GM21526 (cell line): Measurements from ENCODE around the gene TCF12.
A peak's percentile ranks its signal among the peaks of the same experiment; 100 is the strongest.

ENCODE experiments used
- ATAC-seq: cut with Tn5 transposase; IDR thresholded peaks from one replicate; pipeline ENCODE4 v1.9.1; 2021; ENCODE audit warnings: moderate library complexity; ENCODE audit not compliant: unreplicated experiment, low FRiP score

Gene TCF12

GRCh38 chr15:57278439-57278838, 360.0 kb downstream of the TCF12 start:
- ATAC-seq = no peak

- no peak for ATAC-seq
Observed at GRCh38 chr15:57280464-57280863, 362.0 kb downstream of the TCF12 start.

- ATAC-seq = no peak
Observed at GRCh38 chr15:57281321-57281720, 362.9 kb downstream of the TCF12 start.

- no peak for ATAC-seq
Observed at GRCh38 chr15:57282686-57283085, 364.2 kb downstream of the TCF12 start.

GRCh38 chr15:57283774-57284503, 365.5 kb downstream of the TCF12 start:
- no peak for ATAC-seq

GRCh38 chr15:57284535-57284934, 366.1 kb downstream of the TCF12 start:
- peak; percentile 60 for ATAC-seq

GRCh38 chr15:57285386-57285785, 366.9 kb downstream of the TCF12 start:
- ATAC-seq = no peak

GRCh38 chr15:57286446-57287122, 368.1 kb downstream of the TCF12 start:
- ATAC-seq = no peak

- no peak for ATAC-seq
Observed at GRCh38 chr15:57287123-57287521, 368.7 kb downstream of the TCF12 start.

- ATAC-seq = no peak
Observed at GRCh38 chr15:57288926-57289580, 370.6 kb downstream of the TCF12 start.

- no peak for ATAC-seq
Observed at GRCh38 chr15:57290187-57290586, 371.7 kb downstream of the TCF12 start.

- ATAC-seq = no peak
Observed at GRCh38 chr15:57290826-57291225, 372.4 kb downstream of the TCF12 start.

- no peak for ATAC-seq
Observed at GRCh38 chr15:57296473-57297162, 378.2 kb downstream of the TCF12 start.

- ATAC-seq = no peak
Observed at GRCh38 chr15:57297163-57297593, 378.7 kb downstream of the TCF12 start.

GRCh38 chr15:57297630-57298029, 379.2 kb downstream of the TCF12 start:
- ATAC-seq = no peak

GRCh38 chr15:57298204-57298603, 379.8 kb downstream of the TCF12 start:
- no peak for ATAC-seq

- no peak for ATAC-seq
Observed at GRCh38 chr15:57298843-57299550, 380.6 kb downstream of the TCF12 start.

GRCh38 chr15:57301307-57301706, 382.9 kb downstream of the TCF12 start:
- no peak for ATAC-seq

GRCh38 chr15:57302640-57303257, 384.3 kb downstream of the TCF12 start:
- ATAC-seq = no peak

- no peak for ATAC-seq
Observed at GRCh38 chr15:57305009-57305408, 386.6 kb downstream of the TCF12 start.
